ENCODE results near the gene GALNT7.
A peak's percentile ranks its signal among the peaks of the same experiment; 100 is the strongest.
"Not testable (repeated sequence)": the region's sequence is repeated elsewhere in the genome, so short reads cannot be mapped to it uniquely, and the experiment has no call there.

Gene GALNT7

DNA sequence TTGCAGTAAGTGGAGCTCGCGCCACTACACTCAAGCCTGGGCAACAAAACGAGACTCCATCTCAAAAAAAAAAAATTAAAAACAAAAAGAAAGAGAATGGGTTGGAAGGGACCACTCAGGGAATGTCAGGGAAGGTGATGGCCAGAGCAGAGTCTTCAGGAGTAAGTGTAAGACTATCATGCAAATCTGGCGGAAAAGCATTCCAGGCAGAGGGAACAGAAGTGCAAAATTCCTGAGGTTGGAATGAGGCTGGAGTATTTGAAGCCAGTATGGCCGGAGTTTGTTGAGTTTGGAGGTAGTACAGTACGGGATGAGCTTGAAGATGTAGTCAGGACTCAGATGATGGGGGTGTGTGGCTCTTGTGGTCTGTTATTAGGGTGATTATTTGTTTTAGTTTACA, 7.4 kb downstream of the GALNT7 start:
- peaks cover 6 to 9% of the 10 kb centered on the region in 2 donors for H3K4me1 ChIP-seq (ENCODE audit: control insufficient read depth in 2 of 2, insufficient read depth in 2 of 2, low read length in 2 of 2)
- H3K9ac ChIP-seq (ENCODE audit: low read depth in 1 of 2, low read length in 2 of 2) = no peak overlapping the region
- H3K36me3 ChIP-seq (ENCODE audit: control insufficient read depth in 2 of 2, insufficient read depth in 2 of 2, low read length in 2 of 2) = no peaks in the 10 kb centered on the region
- H3K27ac ChIP-seq (ENCODE audit: low read depth in 2 of 2, low read length in 2 of 2) = no peak overlapping the region
- H3K27me3 ChIP-seq (ENCODE audit: control insufficient read depth in 2 of 2, insufficient read depth in 2 of 2, low read length in 2 of 2) = no peaks in the 10 kb centered on the region
- H3K9me3 ChIP-seq (ENCODE audit: control insufficient read depth in 2 of 2, low read length in 2 of 2) = no peaks in the 10 kb centered on the region
- no peak overlapping the region for H3K4me3 ChIP-seq (ENCODE audit: low read length in 2 of 2)

DNA sequence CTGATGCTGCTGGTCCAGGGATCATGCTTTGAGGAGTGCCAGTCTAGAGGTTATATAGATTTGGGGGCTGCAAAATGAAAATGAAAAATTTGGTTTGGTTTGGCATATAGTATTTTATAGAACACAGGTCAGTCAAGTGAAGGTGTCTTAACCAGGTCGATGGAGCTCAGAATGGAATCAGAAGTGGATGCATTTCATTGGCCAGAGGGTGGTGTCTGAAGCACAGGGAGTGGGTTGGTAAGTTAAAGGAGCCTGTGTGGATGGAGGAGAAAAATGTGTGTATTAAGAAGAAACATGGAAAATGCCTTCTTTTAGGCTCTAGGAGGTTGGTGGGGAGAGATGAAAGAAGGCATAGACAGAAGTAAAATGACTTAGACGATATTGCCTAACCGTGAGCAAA, 8.6 kb downstream of the GALNT7 start:
- Histone ChIP-seq H3K4me1 (ENCODE audit: control insufficient read depth in 2 of 2, insufficient read depth in 2 of 2, low read length in 2 of 2) (peaks cover 2 to 5% of the 10 kb centered on the region in 2 donors), H3K4me3 (ENCODE audit: low read length in 2 of 2) (no peak overlapping the region), H3K9ac (ENCODE audit: low read depth in 1 of 2, low read length in 2 of 2) (no peak overlapping the region), H3K36me3 (ENCODE audit: control insufficient read depth in 2 of 2, insufficient read depth in 2 of 2, low read length in 2 of 2) (no peaks in the 10 kb centered on the region), H3K27me3 (ENCODE audit: control insufficient read depth in 2 of 2, insufficient read depth in 2 of 2, low read length in 2 of 2) (no peaks in the 10 kb centered on the region), H3K27ac (ENCODE audit: low read depth in 2 of 2, low read length in 2 of 2) (no peak overlapping the region), H3K9me3 (ENCODE audit: control insufficient read depth in 2 of 2, low read length in 2 of 2) (no peaks in the 10 kb centered on the region)

DNA sequence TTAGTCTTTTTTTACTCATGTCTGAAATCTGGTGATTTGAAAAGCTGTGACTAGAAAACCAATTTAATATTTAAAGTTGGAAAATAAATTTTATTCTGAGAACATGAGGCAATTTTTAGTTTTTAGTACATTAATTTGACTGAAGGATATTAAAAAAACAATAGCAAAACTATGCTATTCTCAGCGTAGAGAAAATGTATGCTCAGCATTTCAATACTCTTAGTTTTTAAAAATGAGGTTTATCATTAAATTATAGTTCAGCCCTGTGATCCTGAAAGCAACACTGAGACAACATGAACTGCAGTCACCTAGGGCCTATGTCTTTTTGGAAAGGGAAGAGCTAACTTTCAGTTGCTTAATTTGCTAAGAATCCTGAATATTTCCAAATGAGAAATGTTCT, 9.5 kb downstream of the GALNT7 start:
- H3K27me3 ChIP-seq (ENCODE audit: control insufficient read depth in 2 of 2, insufficient read depth in 2 of 2, low read length in 2 of 2) = no peaks in the 10 kb centered on the region
- peaks cover 2 to 3% of the 10 kb centered on the region in 2 donors for H3K4me1 ChIP-seq (ENCODE audit: control insufficient read depth in 2 of 2, insufficient read depth in 2 of 2, low read length in 2 of 2)
- no peak overlapping the region for H3K4me3 ChIP-seq (ENCODE audit: low read length in 2 of 2)
- no peak overlapping the region for H3K27ac ChIP-seq (ENCODE audit: low read depth in 2 of 2, low read length in 2 of 2)
- H3K9me3 ChIP-seq (ENCODE audit: control insufficient read depth in 2 of 2, low read length in 2 of 2) = no peaks in the 10 kb centered on the region
- H3K36me3 ChIP-seq (ENCODE audit: control insufficient read depth in 2 of 2, insufficient read depth in 2 of 2, low read length in 2 of 2) = no peaks in the 10 kb centered on the region
- H3K9ac ChIP-seq (ENCODE audit: low read depth in 1 of 2, low read length in 2 of 2) = no peak overlapping the region

DNA sequence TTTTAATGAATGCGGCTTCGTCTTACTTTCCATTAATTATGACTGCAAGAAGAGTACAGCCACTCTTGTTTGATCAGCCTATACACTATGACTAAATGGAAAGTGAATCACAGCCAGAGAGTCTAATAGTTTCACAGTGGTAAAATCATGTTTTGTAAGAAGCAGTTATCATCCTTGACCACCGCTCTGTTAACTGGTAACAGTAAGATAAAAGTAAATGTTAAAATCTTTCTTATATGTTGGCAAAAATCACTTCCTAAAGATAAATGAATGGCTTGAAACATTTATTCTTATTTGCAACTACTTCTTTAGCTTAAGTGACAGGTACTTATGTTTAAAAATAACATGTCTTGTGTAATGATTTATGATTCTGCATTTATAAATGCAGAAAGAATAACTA, 13.2 kb downstream of the GALNT7 start:
- Histone ChIP-seq H3K4me1 (ENCODE audit: control insufficient read depth in 2 of 2, insufficient read depth in 2 of 2, low read length in 2 of 2) (peaks cover 12 to 16% of the 10 kb centered on the region in 2 donors), H3K4me3 (ENCODE audit: low read length in 2 of 2) (no peak overlapping the region), H3K27ac (ENCODE audit: low read depth in 2 of 2, low read length in 2 of 2) (no peak overlapping the region), H3K27me3 (ENCODE audit: control insufficient read depth in 2 of 2, insufficient read depth in 2 of 2, low read length in 2 of 2) (no peaks in the 10 kb centered on the region), H3K36me3 (ENCODE audit: control insufficient read depth in 2 of 2, insufficient read depth in 2 of 2, low read length in 2 of 2) (no peaks in the 10 kb centered on the region), H3K9me3 (ENCODE audit: control insufficient read depth in 2 of 2, low read length in 2 of 2) (no peaks in the 10 kb centered on the region), H3K9ac (ENCODE audit: low read depth in 1 of 2, low read length in 2 of 2) (no peak overlapping the region)

DNA sequence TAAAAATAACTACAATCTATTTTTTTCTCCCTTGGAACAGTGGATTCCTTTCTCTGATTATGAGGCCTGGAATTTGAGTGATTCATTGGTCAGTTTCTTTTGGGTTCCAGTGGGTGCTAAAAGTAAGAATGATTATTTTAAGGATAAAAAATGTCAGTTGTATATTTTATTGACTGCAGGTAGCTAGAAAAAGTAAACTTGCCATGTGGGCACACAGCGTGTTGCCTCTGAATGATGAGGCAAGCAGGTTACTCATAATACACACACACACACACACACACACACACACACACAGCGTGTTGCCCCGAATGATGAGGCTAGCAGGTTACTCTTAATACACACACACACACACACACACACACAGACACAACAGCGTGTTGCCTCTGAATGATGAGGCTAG, 13.8 kb downstream of the GALNT7 start:
- no peak overlapping the region for H3K4me3 ChIP-seq (ENCODE audit: low read length in 2 of 2)
- no peak overlapping the region for H3K27ac ChIP-seq (ENCODE audit: low read depth in 2 of 2, low read length in 2 of 2)
- no peaks in the 10 kb centered on the region for H3K9me3 ChIP-seq (ENCODE audit: control insufficient read depth in 2 of 2, low read length in 2 of 2)
- no peaks in the 10 kb centered on the region for H3K27me3 ChIP-seq (ENCODE audit: control insufficient read depth in 2 of 2, insufficient read depth in 2 of 2, low read length in 2 of 2)
- peaks cover 13 to 19% of the 10 kb centered on the region in 2 donors for H3K4me1 ChIP-seq (ENCODE audit: control insufficient read depth in 2 of 2, insufficient read depth in 2 of 2, low read length in 2 of 2)
- no peak overlapping the region for H3K9ac ChIP-seq (ENCODE audit: low read depth in 1 of 2, low read length in 2 of 2)
- H3K36me3 ChIP-seq (ENCODE audit: control insufficient read depth in 2 of 2, insufficient read depth in 2 of 2, low read length in 2 of 2) = no peaks in the 10 kb centered on the region

DNA sequence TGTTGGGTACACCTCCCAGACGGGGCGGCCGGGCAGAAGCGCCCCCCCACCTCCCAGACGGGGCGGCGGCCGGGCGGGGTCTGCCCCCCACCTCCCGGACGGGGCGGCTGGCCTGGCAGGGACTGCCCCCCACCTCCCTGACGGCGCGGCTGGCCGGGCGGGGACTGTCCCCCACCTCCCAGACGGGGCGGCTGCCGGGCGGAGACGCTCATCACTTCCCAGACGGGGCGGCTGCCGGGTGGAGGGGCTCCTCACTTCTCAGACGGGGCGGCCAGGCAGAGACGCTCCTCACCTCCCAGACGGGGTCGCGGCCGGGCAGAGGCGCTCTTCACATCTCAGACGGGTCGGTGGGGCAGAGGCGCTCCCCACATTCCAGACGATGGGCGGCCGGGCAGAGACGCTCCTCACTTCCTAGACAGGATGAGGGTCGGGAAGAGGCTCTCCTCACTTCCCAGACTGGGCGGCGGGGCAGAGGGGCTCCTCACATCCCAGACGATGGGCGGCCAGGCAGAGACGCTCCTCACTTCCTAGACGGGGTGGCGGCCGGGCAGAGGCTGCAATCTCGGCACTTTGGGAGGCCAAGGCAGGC, 15.1 kb downstream of the GALNT7 start:
- H3K9ac ChIP-seq (ENCODE audit: low read depth in 1 of 2, low read length in 2 of 2); H3K36me3 ChIP-seq (ENCODE audit: control insufficient read depth in 2 of 2, insufficient read depth in 2 of 2, low read length in 2 of 2); H3K4me3 ChIP-seq (ENCODE audit: low read length in 2 of 2); H3K27ac ChIP-seq (ENCODE audit: low read depth in 2 of 2, low read length in 2 of 2); H3K27me3 ChIP-seq (ENCODE audit: control insufficient read depth in 2 of 2, insufficient read depth in 2 of 2, low read length in 2 of 2); H3K9me3 ChIP-seq (ENCODE audit: control insufficient read depth in 2 of 2, low read length in 2 of 2): not testable (repeated sequence)
- peaks cover 15 to 28% of the 10 kb centered on the region in 2 donors for H3K4me1 ChIP-seq (ENCODE audit: control insufficient read depth in 2 of 2, insufficient read depth in 2 of 2, low read length in 2 of 2)

DNA sequence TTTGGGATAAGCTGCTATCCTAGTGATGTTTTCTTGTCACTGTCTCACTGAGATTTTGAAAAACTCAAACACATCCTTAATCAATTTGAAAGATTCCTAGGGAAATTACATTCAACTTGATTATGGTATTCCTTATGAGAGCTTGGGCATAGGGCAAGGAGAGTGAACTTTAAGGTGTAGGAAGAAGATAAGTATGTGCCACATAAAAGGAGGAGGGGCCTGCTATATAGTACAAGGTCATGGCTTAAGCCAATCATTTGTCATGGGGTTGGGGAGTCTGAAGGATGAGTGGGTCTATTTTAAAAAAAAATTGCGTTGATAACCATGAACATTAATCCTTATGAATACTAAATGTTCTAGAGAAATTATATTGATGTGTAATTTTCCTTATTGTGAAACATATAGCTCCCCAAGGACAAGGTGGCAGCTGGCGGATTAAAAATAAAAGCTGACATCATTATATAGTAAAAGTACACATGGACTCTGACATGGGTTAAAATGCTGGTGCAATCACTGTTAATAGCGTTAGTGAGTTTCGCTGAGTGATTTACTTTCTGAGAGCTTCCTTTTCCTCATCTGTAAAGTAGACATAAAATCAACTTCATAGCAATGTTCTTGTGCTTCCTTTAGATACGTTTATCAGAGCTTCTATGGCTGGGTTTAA, 17.4 kb downstream of the GALNT7 start:
- Histone ChIP-seq H3K4me1 (ENCODE audit: control insufficient read depth in 2 of 2, insufficient read depth in 2 of 2, low read length in 2 of 2) (peaks cover 21 to 38% of the 10 kb centered on the region in 2 donors), H3K27ac (ENCODE audit: low read depth in 2 of 2, low read length in 2 of 2) (peak overlapping the region; percentile 82 to 91), H3K9me3 (ENCODE audit: control insufficient read depth in 2 of 2, low read length in 2 of 2) (no peaks in the 10 kb centered on the region), H3K27me3 (ENCODE audit: control insufficient read depth in 2 of 2, insufficient read depth in 2 of 2, low read length in 2 of 2) (no peaks in the 10 kb centered on the region), H3K4me3 (ENCODE audit: low read length in 2 of 2) (peak overlapping the region in 1 of 2 donors; percentile 45), H3K9ac (ENCODE audit: low read depth in 1 of 2, low read length in 2 of 2) (peak overlapping the region in 1 of 2 donors; percentile 41), H3K36me3 (ENCODE audit: control insufficient read depth in 2 of 2, insufficient read depth in 2 of 2, low read length in 2 of 2) (no peaks in the 10 kb centered on the region)

DNA sequence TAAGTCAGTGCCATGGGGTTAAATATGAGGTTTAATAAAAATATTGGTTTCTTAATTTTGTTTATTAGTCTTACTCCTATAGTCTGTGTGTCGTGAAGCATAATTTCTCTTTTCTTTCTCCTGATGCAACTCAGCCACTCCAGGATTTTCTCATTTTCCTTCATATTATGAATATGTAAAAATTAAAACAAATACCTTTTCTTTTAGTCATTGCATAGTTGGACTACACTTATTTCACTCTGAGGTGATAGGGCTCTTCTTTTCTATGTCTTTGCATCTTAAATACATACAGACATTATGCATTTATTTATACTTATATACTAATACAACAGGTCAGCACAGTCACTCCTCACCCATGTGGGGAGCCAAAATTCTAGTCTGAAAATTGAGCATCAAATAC, 19.1 kb downstream of the GALNT7 start:
- H3K36me3 ChIP-seq (ENCODE audit: control insufficient read depth in 2 of 2, insufficient read depth in 2 of 2, low read length in 2 of 2) = no peaks in the 10 kb centered on the region
- H3K4me1 ChIP-seq (ENCODE audit: control insufficient read depth in 2 of 2, insufficient read depth in 2 of 2, low read length in 2 of 2) = peaks cover 32 to 50% of the 10 kb centered on the region in 2 donors
- no peak overlapping the region for H3K9ac ChIP-seq (ENCODE audit: low read depth in 1 of 2, low read length in 2 of 2)
- H3K4me3 ChIP-seq (ENCODE audit: low read length in 2 of 2) = no peak overlapping the region
- H3K27me3 ChIP-seq (ENCODE audit: control insufficient read depth in 2 of 2, insufficient read depth in 2 of 2, low read length in 2 of 2) = no peaks in the 10 kb centered on the region
- no peaks in the 10 kb centered on the region for H3K9me3 ChIP-seq (ENCODE audit: control insufficient read depth in 2 of 2, low read length in 2 of 2)
- H3K27ac ChIP-seq (ENCODE audit: low read depth in 2 of 2, low read length in 2 of 2) = no peak overlapping the region

DNA sequence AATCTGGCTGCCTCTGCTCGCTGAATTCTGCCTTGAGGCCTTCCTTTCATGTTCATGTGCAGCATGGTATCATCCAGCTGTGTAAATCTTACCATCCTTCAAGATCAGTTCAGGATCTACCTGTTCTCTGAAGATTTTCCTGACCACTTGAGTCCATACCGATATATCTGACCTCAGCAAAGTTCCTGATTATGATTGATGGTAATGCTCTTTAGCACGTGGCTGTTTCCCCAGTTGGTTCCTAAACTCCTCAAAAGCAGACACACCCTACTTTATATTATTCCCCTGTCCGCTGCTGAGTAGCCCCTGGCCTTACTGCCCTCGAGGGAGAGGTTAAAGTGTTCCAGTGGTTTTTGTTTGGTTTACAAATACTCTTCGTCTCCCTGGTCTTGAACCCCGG, 20.0 kb downstream of the GALNT7 start:
- H3K9ac ChIP-seq (ENCODE audit: low read depth in 1 of 2, low read length in 2 of 2) = no peak overlapping the region
- no peaks in the 10 kb centered on the region for H3K9me3 ChIP-seq (ENCODE audit: control insufficient read depth in 2 of 2, low read length in 2 of 2)
- peaks cover 33 to 51% of the 10 kb centered on the region in 2 donors for H3K4me1 ChIP-seq (ENCODE audit: control insufficient read depth in 2 of 2, insufficient read depth in 2 of 2, low read length in 2 of 2)
- no peak overlapping the region for H3K4me3 ChIP-seq (ENCODE audit: low read length in 2 of 2)
- H3K27ac ChIP-seq (ENCODE audit: low read depth in 2 of 2, low read length in 2 of 2) = no peak overlapping the region
- H3K36me3 ChIP-seq (ENCODE audit: control insufficient read depth in 2 of 2, insufficient read depth in 2 of 2, low read length in 2 of 2) = no peaks in the 10 kb centered on the region
- H3K27me3 ChIP-seq (ENCODE audit: control insufficient read depth in 2 of 2, insufficient read depth in 2 of 2, low read length in 2 of 2) = no peaks in the 10 kb centered on the region

DNA sequence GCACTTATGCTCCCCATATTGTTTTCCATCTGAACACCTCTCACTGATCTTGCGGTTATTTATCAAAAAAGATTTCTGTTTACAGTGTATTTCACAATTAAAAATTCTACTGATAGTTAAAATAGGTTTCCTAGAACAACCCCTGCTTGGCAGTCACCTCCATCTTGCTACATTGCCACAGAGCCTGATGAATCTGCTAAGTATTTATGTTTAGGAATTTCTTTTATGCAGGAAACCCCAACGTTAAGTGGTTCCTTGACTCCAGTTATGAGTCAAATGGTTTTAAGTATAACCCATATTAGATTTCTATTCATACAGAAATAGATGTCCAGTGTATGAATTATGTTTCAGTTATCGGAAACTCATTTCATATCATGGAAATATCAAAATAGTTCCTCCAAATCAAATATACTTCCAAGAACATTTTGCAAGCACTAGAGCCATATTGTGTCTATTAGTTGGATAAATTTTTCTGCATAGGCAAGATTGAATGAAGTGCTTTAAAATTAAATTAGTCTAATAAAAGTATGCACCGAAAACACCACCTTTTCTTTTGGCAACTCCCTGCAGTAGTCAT, 20.6 kb downstream of the GALNT7 start:
- peaks cover 33 to 51% of the 10 kb centered on the region in 2 donors for H3K4me1 ChIP-seq (ENCODE audit: control insufficient read depth in 2 of 2, insufficient read depth in 2 of 2, low read length in 2 of 2)

More for the DNA sequence above, 20.6 kb downstream of the GALNT7 start:
- H3K9ac ChIP-seq (ENCODE audit: low read depth in 1 of 2, low read length in 2 of 2) = no peak overlapping the region
- H3K36me3 ChIP-seq (ENCODE audit: control insufficient read depth in 2 of 2, insufficient read depth in 2 of 2, low read length in 2 of 2) = no peaks in the 10 kb centered on the region
- H3K27ac ChIP-seq (ENCODE audit: low read depth in 2 of 2, low read length in 2 of 2) = no peak overlapping the region
- H3K9me3 ChIP-seq (ENCODE audit: control insufficient read depth in 2 of 2, low read length in 2 of 2) = no peaks in the 10 kb centered on the region
- no peak overlapping the region for H3K4me3 ChIP-seq (ENCODE audit: low read length in 2 of 2)
- no peaks in the 10 kb centered on the region for H3K27me3 ChIP-seq (ENCODE audit: control insufficient read depth in 2 of 2, insufficient read depth in 2 of 2, low read length in 2 of 2)
